ENCODE results near the gene EXOSC2. TPM values are rescaled to one million over a fixed set of nuclear protein-coding genes. Genes with fewer than 3 reads are reported as not detected.

Gene EXOSC2
- total and polyA plus RNA-seq, 8 donors: 6.4 to 36.9 (median 14.3) TPM

DNA sequence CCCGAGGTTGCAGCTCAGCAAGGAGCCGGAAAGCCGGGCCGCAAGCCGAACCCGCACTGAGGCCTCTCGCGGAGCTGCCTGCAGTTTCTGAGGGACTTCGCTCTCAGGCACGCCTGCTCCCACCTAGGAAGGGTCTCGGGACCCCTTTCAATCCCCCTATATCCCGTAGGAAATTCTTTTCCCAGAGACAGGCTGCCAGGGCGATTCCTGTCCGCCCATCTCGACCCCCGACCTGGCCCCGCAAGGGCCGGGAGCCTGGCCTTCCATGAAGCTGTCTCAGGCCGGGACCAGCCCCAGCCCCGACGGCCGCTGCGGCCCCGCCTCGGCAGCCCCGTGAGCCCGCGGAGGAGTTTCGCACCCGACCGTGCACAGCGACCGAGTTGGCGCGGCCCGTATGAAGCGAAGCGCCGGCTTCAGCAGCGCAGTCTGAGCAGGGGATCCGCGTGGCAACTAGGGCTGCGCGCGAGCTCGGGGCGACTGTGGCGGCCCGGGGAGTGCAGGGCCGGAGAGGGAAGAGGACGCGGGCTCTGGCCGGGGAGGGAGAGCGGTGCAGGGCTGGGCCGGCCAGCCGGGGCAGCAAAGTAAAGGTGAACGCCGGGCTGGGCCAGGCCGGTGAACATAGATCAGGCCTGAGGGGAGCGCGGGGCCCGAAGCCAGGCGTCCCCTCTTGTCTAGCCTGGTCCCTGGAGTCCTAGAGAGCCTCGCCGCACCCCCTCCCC, 30.2 kb upstream of the EXOSC2 start:
- TF ChIP-seq, protein P1, sequence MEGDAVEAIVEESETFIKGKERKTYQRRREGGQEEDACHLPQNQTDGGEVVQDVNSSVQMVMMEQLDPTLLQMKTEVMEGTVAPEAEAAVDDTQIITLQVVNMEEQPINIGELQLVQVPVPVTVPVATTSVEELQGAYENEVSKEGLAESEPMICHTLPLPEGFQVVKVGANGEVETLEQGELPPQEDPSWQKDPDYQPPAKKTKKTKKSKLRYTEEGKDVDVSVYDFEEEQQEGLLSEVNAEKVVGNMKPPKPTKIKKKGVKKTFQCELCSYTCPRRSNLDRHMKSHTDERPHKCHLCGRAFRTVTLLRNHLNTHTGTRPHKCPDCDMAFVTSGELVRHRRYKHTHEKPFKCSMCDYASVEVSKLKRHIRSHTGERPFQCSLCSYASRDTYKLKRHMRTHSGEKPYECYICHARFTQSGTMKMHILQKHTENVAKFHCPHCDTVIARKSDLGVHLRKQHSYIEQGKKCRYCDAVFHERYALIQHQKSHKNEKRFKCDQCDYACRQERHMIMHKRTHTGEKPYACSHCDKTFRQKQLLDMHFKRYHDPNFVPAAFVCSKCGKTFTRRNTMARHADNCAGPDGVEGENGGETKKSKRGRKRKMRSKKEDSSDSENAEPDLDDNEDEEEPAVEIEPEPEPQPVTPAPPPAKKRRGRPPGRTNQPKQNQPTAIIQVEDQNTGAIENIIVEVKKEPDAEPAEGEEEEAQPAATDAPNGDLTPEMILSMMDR (IDR thresholded peaks at IDR 0.05): no peak
- TF ChIP-seq EP300 (IDR thresholded peaks at IDR 0.05) (no peak), POLR2AphosphoS5 (IDR thresholded peaks at IDR 0.05) (no peak), POLR2A (IDR thresholded peaks at IDR 0.05) (no peak)
- Histone ChIP-seq H3K27me3 (peaks cover 70 to 100% (median 100%) of the 10 kb centered on the region in 3 donors), H3K4me3 (peak overlapping the region in 3 of 4 donors; percentile 8 to 38 (median 19)), H3K9me3 (peaks cover 0 to 10% (median 2%) of the 10 kb centered on the region in 4 donors), H3K4me1 (peaks cover 54 to 77% (median 74%) of the 10 kb centered on the region in 4 donors), H3K27ac (no peak overlapping the region), H3K36me3 (no peaks in the 10 kb centered on the region)
- peak in 1 of 2 donors; percentile 28 for DNase-seq
- intact Hi-C loops (cut with DNase I; ENCODE audit: low total_unique reads): no loop called here
- WGBS, 5 donors: 1 to 4% (median 3%) methylated on average over 32 to 65 of the region's 65 CpGs

DNA sequence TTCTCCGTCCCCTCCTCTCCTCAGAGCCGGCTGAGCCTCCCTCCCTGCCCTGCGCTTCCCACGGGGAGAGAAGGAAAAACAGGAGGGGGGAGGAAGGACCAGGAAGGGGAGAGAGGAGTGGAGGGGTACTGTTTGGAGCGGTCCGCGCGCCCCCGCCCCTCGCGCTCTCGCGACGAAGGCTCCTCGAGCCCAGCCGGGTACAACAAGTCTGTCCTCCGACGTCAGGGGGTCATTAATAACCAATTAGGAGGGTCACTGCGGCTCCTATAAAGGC, 29.7 kb upstream of the EXOSC2 start:
- Histone ChIP-seq H3K36me3 (no peaks in the 10 kb centered on the region), H3K27ac (no peak overlapping the region), H3K4me3 (peak overlapping the region in 2 of 4 donors; percentile 19 to 38), H3K4me1 (peaks cover 54 to 77% (median 74%) of the 10 kb centered on the region in 4 donors), H3K27me3 (peaks cover 65 to 100% (median 100%) of the 10 kb centered on the region in 3 donors), H3K9me3 (peaks cover 0 to 5% (median under 1%) of the 10 kb centered on the region in 4 donors)
- WGBS, 5 donors: 1 to 8% (median 3%) methylated on average over 15 to 19 of the region's 19 CpGs
- TF ChIP-seq POLR2AphosphoS5 (IDR thresholded peaks at IDR 0.05) (no peak), EP300 (IDR thresholded peaks at IDR 0.05) (no peak), POLR2A (IDR thresholded peaks at IDR 0.05) (no peak)
- TF ChIP-seq, protein P1 (IDR thresholded peaks at IDR 0.05): no peak
- intact Hi-C loops (cut with DNase I; ENCODE audit: low total_unique reads): no loop called here
- no peak for DNase-seq

DNA sequence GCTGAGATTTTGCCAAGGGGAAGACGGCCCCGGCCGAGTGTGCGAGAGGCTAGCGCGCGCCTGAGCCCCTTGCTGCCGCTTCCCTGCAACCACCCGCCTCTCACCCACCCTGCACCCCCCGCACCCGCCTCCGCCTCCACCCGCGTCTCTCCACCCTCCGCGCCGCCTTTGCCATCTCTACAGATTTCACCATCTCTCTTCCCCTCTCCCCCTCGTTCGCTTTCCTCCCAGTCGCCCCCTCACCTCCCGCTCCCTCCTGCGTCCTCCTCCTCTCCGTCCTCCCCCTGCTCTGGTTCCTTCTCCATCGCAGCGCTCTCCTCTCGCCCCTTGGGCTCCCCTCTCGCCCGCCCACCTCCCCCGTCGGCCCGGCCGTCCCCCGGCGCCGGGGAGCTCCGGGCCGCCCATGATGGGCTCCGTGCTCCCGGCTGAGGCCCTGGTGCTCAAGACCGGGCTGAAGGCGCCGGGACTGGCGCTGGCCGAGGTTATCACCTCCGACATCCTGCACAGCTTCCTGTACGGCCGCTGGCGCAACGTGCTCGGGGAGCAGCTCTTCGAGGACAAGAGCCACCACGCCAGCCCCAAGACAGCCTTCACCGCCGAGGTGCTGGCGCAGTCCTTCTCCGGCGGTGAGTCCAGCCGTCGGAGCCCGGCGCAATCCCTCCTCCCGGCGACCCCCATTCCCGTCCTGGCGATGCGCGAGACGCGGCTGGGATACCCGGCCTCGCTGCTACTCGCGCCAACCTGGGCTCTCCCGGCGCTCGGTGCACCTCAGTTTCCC, 29.1 kb upstream of the EXOSC2 start, which contains the start of gene PRDM12:
Gene PRDM12 (plus strand): TSS at position 344 of the 778 bp plus-strand sequence. CDS start 60 bp downstream, at position 404.
- 2 to 7% (median 4%) methylated on average over 50 to 76 of the region's 76 CpGs for WGBS, 5 donors
- peak within 1 kb of the TSS in 3 of 4 donors; percentile 8 to 38 (median 19) for H3K4me3 ChIP-seq
- H3K36me3 ChIP-seq: no peaks in the 10 kb centered on the region
- H3K9me3 ChIP-seq: no peaks in the 10 kb centered on the region
- H3K4me1 ChIP-seq: peaks cover 54 to 74% (median 72%) of the 10 kb centered on the region in 4 donors
- DNase-seq: no peak
- intact Hi-C loops (cut with DNase I; ENCODE audit: low total_unique reads): no loop called here
- no peak within 1 kb of the TSS for H3K27ac ChIP-seq
- TF ChIP-seq POLR2AphosphoS5 (IDR thresholded peaks at IDR 0.05) (no peak), EP300 (IDR thresholded peaks at IDR 0.05) (no peak), POLR2A (IDR thresholded peaks at IDR 0.05) (no peak)
- TF ChIP-seq, protein P1 (IDR thresholded peaks at IDR 0.05): no peak
- H3K27me3 ChIP-seq: peaks cover 60 to 95% (median 95%) of the 10 kb centered on the region in 3 donors

DNA sequence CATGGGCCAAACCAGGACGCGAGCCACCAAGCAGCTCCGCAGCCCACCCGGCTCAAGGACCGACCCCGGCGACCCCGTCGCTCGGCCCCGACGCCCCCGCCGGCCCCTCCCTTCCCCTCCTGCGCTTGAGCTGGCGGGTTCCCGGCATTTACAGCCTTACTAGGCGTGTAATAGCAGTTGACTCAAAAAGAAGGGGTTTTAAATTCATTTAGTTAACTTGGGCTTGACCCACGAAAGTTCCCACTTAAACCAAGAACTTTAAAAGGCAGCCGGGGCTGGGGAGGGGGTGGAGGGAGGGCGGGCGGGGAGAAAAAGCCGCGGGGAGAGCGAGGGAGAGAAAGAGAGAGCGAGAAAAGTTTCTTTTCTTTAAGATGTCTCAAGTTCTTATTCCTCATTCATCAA, 28.6 kb upstream of the EXOSC2 start:
- WGBS, 5 donors: 4 to 5% (median 4%) methylated on average over 11 to 26 of the region's 26 CpGs
- DNase-seq: no peak
- no peak overlapping the region for H3K27ac ChIP-seq
- TF ChIP-seq, protein P1 (IDR thresholded peaks at IDR 0.05): no peak
- TF ChIP-seq EP300 (IDR thresholded peaks at IDR 0.05): no peak
- no peak for TF ChIP-seq POLR2AphosphoS5 (IDR thresholded peaks at IDR 0.05)
- TF ChIP-seq POLR2A (IDR thresholded peaks at IDR 0.05): no peak
- H3K9me3 ChIP-seq: no peaks in the 10 kb centered on the region
- H3K36me3 ChIP-seq: no peaks in the 10 kb centered on the region
- peak overlapping the region in 1 of 4 donors; percentile 38 for H3K4me3 ChIP-seq
- intact Hi-C loops (cut with DNase I; ENCODE audit: low total_unique reads): no loop called here
- peaks cover 54 to 89% (median 89%) of the 10 kb centered on the region in 3 donors for H3K27me3 ChIP-seq
- H3K4me1 ChIP-seq: peaks cover 51 to 68% (median 66%) of the 10 kb centered on the region in 4 donors
